PC-9 (cell line): Measurements from ENCODE around the gene HSPA9.

Source experiments
- EZH2 ChIP-seq: fragments of 200-600 bp; sonication (generic); IDR thresholded peaks from 2 replicates; pipeline ENCODE4 v1.8.0; 2017; ENCODE audit warnings: antibody characterized with exemption, low read depth
- TF ChIP-seq, protein P1 (sequence below): fragments of 200-600 bp; sonication (generic); conservative IDR thresholded peaks from 2 replicates; pipeline ENCODE4 v1.6.1; 2017; ENCODE audit warnings: mixed run types, antibody characterized with exemption, mild to moderate bottlenecking, moderate library complexity

DNA sequence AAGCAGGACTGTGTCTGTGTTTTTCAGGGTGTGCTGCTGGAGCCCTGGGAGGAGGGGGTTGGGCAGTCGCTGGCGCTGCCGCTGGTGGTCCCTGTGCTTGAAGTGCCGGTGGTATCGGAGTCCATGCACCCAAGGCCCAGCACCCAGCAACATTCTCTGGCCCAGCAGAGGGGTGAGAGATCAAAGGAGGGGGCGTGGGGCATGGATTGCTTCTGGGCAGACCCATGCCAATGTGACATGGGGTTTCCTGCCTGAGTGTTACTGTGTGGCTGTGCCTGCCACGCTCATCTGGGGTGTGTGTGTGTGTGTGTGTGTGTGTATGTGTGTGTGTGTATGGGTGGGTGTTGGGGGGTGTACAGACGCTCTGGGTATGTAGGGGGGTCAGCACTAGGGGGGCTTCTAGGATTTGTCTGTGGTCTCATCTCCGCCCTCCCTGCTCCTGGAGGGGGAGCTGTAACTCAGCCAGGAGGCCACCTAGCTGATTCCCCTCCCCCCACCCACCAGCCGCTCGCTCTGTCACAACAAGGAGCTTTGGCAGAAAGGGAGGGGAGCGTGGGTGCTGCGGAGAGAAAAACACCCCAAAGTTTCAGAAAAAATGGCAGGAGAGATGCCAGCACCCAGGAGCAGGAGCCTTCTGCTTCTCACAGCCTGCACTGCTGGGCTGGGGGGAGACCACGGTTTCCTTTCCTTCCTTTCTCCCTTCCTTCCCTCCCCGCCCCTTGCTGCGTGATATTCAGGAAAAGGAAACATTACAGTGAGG is 35.9 kb upstream of the HSPA9 start:
- TF ChIP-seq, protein P1, sequence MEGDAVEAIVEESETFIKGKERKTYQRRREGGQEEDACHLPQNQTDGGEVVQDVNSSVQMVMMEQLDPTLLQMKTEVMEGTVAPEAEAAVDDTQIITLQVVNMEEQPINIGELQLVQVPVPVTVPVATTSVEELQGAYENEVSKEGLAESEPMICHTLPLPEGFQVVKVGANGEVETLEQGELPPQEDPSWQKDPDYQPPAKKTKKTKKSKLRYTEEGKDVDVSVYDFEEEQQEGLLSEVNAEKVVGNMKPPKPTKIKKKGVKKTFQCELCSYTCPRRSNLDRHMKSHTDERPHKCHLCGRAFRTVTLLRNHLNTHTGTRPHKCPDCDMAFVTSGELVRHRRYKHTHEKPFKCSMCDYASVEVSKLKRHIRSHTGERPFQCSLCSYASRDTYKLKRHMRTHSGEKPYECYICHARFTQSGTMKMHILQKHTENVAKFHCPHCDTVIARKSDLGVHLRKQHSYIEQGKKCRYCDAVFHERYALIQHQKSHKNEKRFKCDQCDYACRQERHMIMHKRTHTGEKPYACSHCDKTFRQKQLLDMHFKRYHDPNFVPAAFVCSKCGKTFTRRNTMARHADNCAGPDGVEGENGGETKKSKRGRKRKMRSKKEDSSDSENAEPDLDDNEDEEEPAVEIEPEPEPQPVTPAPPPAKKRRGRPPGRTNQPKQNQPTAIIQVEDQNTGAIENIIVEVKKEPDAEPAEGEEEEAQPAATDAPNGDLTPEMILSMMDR: no peak
- no peak for TF ChIP-seq EZH2
